Prostate gland (tissue), 2 donors: ENCODE measurements around the gene MYZAP. TPM values are rescaled to one million over a fixed set of nuclear protein-coding genes. Genes with fewer than 3 reads are reported as not detected.

Source experiments
- DNase-seq: peaks from one replicate; pipeline ENCODE4 v3.0.0-alpha.2; 2019; ENCODE audit warnings: low spot score
- H3K27ac ChIP-seq, 2 donors: fragments of 200-600 bp; sonication (generic); 2 replicates each; pipeline ENCODE4 v1.5.1; 2017 to 2019
- H3K27me3 ChIP-seq: fragments of 200-600 bp; sonication (generic); replicated peaks from 2 replicates; pipeline ENCODE4 v1.5.1; 2019; ENCODE audit not compliant: insufficient read depth
- H3K36me3 ChIP-seq, 2 donors: fragments of 200-600 bp; sonication (generic); 1 replicate in 1 of 2; 2 replicates in 1 of 2; pipeline versions ENCODE4 v1.5.1 to v1.8.1; 2017 to 2019
- H3K4me1 ChIP-seq: fragments of 200-600 bp; sonication (generic); replicated peaks from 2 replicates; pipeline ENCODE4 v1.5.1; 2019
- H3K4me3 ChIP-seq, 2 donors: fragments of 200-600 bp; sonication (generic); 2 replicates each; pipeline ENCODE4 v1.5.1; 2017 to 2019
- H3K9me3 ChIP-seq: fragments of 200-600 bp; sonication (generic); 2 replicates; pipeline ENCODE4 v1.5.1; 2017
- POLR2A ChIP-seq: fragments of 450-650 bp; IDR thresholded peaks from one replicate; pipeline ENCODE4 v1.6.1; 2016; ENCODE audit warnings: antibody characterized with exemption, mild to moderate bottlenecking
- POLR2AphosphoS5 ChIP-seq: sonication (generic); formaldehyde crosslinking; IDR thresholded peaks from one replicate; pipeline ENCODE4 v1.6.1; 2017; ENCODE audit warnings: antibody characterized with exemption
- WGBS: methylation state at CpG from one replicate; pipeline ENCODE4 v1.1.5; 2018; 5-methylcytosine and 5-hydroxymethylcytosine counted together
- intact Hi-C: fragments of 100-400 bp; cut with DNase I; formaldehyde crosslinking; loops from one replicate; pipeline ENCODE4 v1.14.2; 2022
- total RNA-seq, 2 donors: library from RNA; depleted of rRNA; stranded (reverse); fragments of >200 nt; gene quantifications; one replicate each; pipeline ENCODE4 v1.1.0, GENCODE V29; 2016
- TF ChIP-seq, protein P1 (sequence below), 4 experiments: fragments of 200-600 bp in 2 of 4; fragments of 450-650 bp in 2 of 4; sonication (generic) in 2 of 4; IDR thresholded peaks; 1 replicate in 3 of 4; 2 replicates in 1 of 4; pipeline ENCODE4 v1.5.1; 2016 to 2019; ENCODE audit warnings: antibody characterized with exemption in 4 of 4, mild to moderate bottlenecking in 2 of 4, moderate library complexity in 2 of 4

MYZAP gene, protein sequence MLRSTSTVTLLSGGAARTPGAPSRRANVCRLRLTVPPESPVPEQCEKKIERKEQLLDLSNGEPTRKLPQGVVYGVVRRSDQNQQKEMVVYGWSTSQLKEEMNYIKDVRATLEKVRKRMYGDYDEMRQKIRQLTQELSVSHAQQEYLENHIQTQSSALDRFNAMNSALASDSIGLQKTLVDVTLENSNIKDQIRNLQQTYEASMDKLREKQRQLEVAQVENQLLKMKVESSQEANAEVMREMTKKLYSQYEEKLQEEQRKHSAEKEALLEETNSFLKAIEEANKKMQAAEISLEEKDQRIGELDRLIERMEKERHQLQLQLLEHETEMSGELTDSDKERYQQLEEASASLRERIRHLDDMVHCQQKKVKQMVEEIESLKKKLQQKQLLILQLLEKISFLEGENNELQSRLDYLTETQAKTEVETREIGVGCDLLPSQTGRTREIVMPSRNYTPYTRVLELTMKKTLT
- 10 to 100 TPM; 14.9 to 25.1 TPM for total RNA-seq

GRCh38 chr15:57591822-57592367 lies at the start of gene MYZAP:
Gene MYZAP (plus strand): TSS chr15:57591904. CDS start chr15:57592035, 131 bp downstream.
- peaks cover 5% of the 10 kb centered on the region for H3K4me1 ChIP-seq
- DNase-seq, result peak; percentile 53
- peak within 1 kb of the TSS; percentile 58 to 59 for H3K4me3 ChIP-seq
- intact Hi-C loops, result no loop called here
- H3K27me3 ChIP-seq, result no peaks in the 10 kb centered on the region
- no peak for TF ChIP-seq POLR2AphosphoS5
- TF ChIP-seq, protein P1, sequence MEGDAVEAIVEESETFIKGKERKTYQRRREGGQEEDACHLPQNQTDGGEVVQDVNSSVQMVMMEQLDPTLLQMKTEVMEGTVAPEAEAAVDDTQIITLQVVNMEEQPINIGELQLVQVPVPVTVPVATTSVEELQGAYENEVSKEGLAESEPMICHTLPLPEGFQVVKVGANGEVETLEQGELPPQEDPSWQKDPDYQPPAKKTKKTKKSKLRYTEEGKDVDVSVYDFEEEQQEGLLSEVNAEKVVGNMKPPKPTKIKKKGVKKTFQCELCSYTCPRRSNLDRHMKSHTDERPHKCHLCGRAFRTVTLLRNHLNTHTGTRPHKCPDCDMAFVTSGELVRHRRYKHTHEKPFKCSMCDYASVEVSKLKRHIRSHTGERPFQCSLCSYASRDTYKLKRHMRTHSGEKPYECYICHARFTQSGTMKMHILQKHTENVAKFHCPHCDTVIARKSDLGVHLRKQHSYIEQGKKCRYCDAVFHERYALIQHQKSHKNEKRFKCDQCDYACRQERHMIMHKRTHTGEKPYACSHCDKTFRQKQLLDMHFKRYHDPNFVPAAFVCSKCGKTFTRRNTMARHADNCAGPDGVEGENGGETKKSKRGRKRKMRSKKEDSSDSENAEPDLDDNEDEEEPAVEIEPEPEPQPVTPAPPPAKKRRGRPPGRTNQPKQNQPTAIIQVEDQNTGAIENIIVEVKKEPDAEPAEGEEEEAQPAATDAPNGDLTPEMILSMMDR (IDR thresholded peaks at IDR 0.05), result no peak
- TF ChIP-seq POLR2A, result peak; percentile 75
- no peaks in the 10 kb centered on the region for H3K36me3 ChIP-seq
- H3K9me3 ChIP-seq, result no peaks in the 10 kb centered on the region
- H3K27ac ChIP-seq, result peak within 1 kb of the TSS; percentile 77 to 81
- under 1% methylated on average over 16 of the region's 58 CpGs for WGBS

GRCh38 chr15:57542505-57542817 lies 49.2 kb upstream of the MYZAP start:
- WGBS, result 51% methylated on average over 3 of the region's 4 CpGs
- TF ChIP-seq POLR2A (no peak), POLR2AphosphoS5 (no peak)
- TF ChIP-seq, protein P1 (IDR thresholded peaks at IDR 0.05), result no peak
- no peaks in the 10 kb centered on the region for H3K27me3 ChIP-seq
- no peaks in the 10 kb centered on the region for H3K9me3 ChIP-seq
- H3K27ac ChIP-seq, result no peak overlapping the region
- no peaks in the 10 kb centered on the region for H3K36me3 ChIP-seq
- no peak for DNase-seq
- intact Hi-C loops, result loop anchor here (5.0 to 10.0 kb wide), 2 partner anchors 200 to 398 kb away; no protein-coding TSS in a partner anchor
- H3K4me3 ChIP-seq, result no peak overlapping the region
- peaks cover 9% of the 10 kb centered on the region for H3K4me1 ChIP-seq

DNA sequence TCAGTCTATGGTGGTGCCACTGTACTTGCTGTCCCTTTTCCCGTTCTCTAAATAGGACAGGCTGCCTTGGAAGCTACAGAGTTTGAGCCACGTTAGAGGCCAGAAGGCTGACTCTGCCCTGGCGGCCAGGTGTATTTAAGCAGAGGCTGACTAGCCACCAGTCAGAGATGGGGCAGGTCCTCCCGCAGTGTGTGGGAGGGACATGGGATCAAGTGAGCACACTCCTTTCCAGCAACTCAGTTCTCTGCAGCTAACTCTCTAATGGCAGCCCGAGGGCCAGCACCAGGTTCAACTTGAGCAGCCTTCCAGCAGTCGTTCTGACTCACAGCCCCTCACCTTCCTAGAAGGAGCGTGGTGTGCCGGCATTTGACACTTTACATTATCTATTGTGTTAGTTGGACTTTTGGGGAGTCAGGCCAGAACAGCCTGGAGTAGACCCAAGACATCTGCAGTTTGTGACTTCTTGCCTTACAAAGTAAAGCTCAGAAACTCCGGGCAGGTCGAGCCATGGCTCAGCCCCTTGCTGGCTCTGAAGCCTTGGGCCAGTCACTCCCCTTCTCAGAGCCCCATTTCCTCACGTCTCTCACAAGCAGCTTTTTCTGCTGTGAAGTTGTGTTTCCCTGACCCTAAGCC lies 46.7 kb upstream of the MYZAP start:
- TF ChIP-seq POLR2A (no peak), POLR2AphosphoS5 (no peak)
- TF ChIP-seq, protein P1 (IDR thresholded peaks at IDR 0.05), result no peak
- Histone ChIP-seq H3K4me1 (peaks cover 16% of the 10 kb centered on the region), H3K9me3 (no peaks in the 10 kb centered on the region), H3K27me3 (no peaks in the 10 kb centered on the region), H3K27ac (peak overlapping the region; percentile 14 to 22), H3K36me3 (no peaks in the 10 kb centered on the region), H3K4me3 (no peak overlapping the region)
- intact Hi-C loops, result loop anchor here (5.0 to 10.0 kb wide), 2 partner anchors 203 to 400 kb away; no protein-coding TSS in a partner anchor
- DNase-seq, result no peak
- 50% methylated on average over 11 of the region's 11 CpGs for WGBS

- intact Hi-C loops, result loop anchor here (10.0 kb wide), 1 partner anchor 401 kb away; no protein-coding TSS in a partner anchor
- Histone ChIP-seq H3K4me1 (peaks cover 16% of the 10 kb centered on the region), H3K27me3 (no peaks in the 10 kb centered on the region), H3K4me3 (no peak overlapping the region), H3K36me3 (no peaks in the 10 kb centered on the region), H3K9me3 (no peaks in the 10 kb centered on the region), H3K27ac (no peak overlapping the region)
- DNase-seq, result no peak
- WGBS, result 86% methylated on average over 8 of the region's 8 CpGs
- TF ChIP-seq, protein P1 (IDR thresholded peaks at IDR 0.05), result no peak
- TF ChIP-seq POLR2AphosphoS5, result no peak
- TF ChIP-seq POLR2A, result no peak
Measured at GRCh38 chr15:57545995-57546394, 45.7 kb upstream of the MYZAP start.
